Stomach (tissue), 4 donors: Measurements from ENCODE around the gene TMA7.
"Not testable (repeated sequence)": the region's sequence is repeated elsewhere in the genome, so short reads cannot be mapped to it uniquely, and the experiment has no call there.

Source experiments
- CTCF ChIP-seq, 7 experiments: fragments of 450-650 bp in 4 of 7; fragments of 200-600 bp in 3 of 7; sonication (generic) in 3 of 7; IDR thresholded peaks; one replicate each; pipeline ENCODE4 v1.5.1; 2016 to 2019; ENCODE audit warnings: antibody characterized with exemption in 7 of 7, control low read depth in 2 of 7, mild to moderate bottlenecking in 1 of 7
- EP300 ChIP-seq: sonication (generic); formaldehyde crosslinking; IDR thresholded peaks from one replicate; pipeline ENCODE4 v1.6.1; 2017; ENCODE audit warnings: antibody characterized with exemption
- POLR2A ChIP-seq, 4 donors: fragments of 450-650 bp; IDR thresholded peaks; one replicate each; pipeline ENCODE4 v1.6.1; 2016; ENCODE audit warnings: antibody characterized with exemption in 4 of 4, control low read depth in 2 of 4, mild to moderate bottlenecking in 1 of 4, moderate library complexity in 1 of 4
- POLR2AphosphoS5 ChIP-seq, 3 donors: sonication (generic); formaldehyde crosslinking; IDR thresholded peaks; one replicate each; pipeline ENCODE4 v1.6.1; 2016; ENCODE audit warnings: antibody characterized with exemption in 3 of 3

GRCh38 chr3:48474031-48474430 lies 34.0 kb downstream of the TMA7 start:
- not testable (repeated sequence) for TF ChIP-seq CTCF (IDR thresholded peaks at IDR 0.05); POLR2A (IDR thresholded peaks at IDR 0.05); POLR2AphosphoS5 (IDR thresholded peaks at IDR 0.05); EP300
